ENCODE results near the gene LDOC1.
"Not testable (repeated sequence)": the region's sequence is repeated elsewhere in the genome, so short reads cannot be mapped to it uniquely, and the experiment has no call there.

Gene LDOC1

DNA sequence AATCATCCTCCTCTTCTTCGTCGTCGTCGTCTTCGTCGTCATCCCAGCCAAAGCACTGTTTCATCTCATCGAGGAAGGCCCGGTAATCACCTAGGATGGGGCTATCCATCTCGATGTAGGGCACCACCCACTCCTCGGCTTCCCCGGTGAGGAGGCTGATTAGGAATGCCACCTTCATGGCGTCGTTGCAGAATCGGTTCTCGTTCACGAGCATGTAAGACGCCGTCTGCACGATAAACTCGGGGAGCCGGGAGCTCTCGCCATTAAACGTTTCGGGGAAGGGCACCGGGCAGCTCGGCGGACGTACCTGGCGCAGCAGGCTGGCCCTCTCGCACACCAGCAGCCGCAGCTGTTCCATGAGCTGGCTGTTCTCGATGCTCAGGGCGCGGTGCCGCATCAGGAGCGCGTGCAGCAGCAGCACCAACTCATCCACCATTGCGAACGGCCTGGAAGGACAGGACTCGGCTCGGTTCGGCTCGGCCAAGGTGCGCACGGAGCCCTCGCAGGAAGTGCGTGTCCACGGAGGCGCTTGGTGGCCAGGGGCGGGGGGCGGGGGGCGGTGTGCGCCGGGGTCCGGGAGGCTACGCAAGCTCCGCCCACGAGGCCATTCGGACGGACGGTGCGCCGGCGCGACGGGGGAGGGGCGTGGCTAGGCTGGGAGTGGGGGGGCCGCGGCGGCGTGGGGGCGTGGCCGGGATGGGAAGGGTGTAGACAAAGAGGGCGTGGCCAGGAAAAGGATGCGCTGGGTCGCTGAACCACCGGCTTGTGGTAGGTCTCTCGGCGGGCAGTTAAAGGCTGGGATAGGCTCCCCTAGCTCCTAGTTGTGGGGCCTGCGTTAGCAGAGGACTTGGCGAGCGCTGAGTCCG, at the start of gene LDOC1:
Gene LDOC1, minus strand, starts transcription at position 544 of the 866 bp plus-strand sequence. Its CDS starts 108 bp downstream, at position 436.
- peak; percentile 93 for DNase-seq

DNA sequence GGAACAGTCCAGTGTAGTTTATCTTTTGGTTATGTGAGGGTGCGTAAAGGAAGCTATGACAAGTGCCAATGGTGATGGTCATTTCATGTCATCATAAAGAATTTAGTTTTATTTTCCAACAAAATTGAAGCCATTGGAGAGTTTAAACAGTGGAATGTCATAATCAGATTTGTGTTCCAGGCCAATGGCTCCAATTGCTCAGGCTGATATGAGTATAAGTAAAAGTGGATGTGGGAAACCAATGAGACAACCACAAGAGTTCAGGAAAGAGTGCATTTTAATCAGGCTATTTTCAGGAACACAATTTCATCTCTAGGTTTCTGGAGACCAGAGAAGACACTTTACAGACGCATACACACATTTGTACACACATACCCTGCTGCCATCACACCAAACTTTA, 44.7 kb upstream of the LDOC1 start:
- no peak for DNase-seq

- DNase-seq: no peak
These were observed 43.5 kb upstream of the LDOC1 start for GRCh38 chrX:141220342-141221008.

DNA sequence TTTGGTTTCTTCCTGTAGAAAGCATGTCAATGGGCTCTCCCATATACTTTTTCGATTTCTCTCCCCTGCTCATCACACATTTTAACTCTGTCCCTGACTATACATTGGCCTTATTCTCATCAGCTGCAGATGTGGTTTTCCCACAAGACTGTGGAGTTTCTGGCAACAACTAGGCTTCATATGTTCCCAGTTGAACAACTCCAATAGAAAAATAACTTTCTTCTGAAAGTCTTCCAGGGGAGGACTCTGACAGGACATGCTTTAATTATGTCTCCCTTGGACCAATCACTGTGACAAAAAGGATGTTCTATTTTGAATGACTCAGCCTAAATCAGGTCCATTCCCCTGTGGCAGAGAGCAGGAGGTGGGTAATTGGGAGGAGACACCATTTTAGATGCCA, 37.3 kb upstream of the LDOC1 start:
- no peak for DNase-seq

GRCh38 chrX:141201962-141202361, 25.0 kb upstream of the LDOC1 start:
- DNase-seq: no peak

DNA sequence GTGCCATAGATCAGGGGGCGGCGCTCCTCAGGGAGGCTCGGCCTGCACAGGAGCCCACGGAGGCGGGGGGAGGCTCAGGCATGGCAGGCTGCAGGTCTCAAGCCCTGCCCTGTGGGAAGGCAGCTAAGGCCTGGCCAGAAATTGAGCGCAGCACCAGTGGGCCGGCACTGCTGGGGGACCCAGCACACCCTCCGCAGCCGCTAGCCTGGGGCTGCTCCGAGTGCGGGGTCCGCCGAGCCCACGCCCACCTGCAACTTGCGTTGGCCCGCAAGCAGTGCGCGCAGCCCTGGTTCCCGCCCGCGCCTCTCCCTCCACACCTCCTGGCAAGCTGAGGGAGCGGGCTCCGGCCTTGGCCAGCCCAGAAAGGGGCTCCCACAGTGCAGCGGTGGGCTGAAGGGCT, 11.6 kb upstream of the LDOC1 start:
- not testable (repeated sequence) for DNase-seq

- DNase-seq: no peak
These were observed 8.4 kb upstream of the LDOC1 start for GRCh38 chrX:141185366-141185765.

DNA sequence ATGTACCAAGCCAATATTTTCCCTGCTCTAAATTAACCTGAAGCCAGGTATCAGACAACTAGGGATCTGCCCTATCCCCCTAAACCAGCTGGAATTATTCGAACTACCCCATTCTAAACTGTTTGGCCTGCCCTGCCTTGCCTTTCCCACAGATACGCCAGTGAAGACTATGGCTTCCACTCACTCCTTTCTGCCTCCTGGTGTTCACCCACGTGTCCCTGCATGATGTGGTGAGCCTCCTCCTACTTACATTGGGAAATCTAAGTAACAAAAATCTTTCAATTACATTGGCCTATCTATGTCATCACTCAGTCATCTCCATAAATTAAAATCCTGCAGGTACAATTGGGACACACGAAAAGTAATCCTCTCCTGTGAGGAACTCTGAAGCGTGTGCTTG, 6.1 kb upstream of the LDOC1 start:
- no peak for DNase-seq

- DNase-seq: no peak
These were observed 3.9 kb upstream of the LDOC1 start for GRCh38 chrX:141180851-141181250.

GRCh38 chrX:141175786-141176185, 1.1 kb downstream of the LDOC1 start:
- DNase-seq: no peak

DNA sequence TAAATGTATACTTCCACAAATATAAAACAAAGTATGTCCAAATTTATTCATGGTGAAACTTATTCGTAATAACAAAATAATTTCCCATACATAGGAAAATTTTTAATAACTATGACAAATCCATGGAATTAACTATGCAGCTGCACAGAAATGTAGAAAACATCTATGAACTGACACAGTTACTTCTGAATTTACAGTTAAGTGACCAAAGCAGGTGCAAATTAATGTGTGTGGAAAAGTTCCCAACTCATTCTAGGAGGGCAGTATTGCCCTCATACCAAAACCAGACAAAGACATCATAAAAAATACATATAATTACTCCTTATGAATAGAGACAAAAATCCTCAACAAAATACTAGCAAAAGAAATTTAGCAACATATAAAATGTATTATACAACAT, 12.5 kb downstream of the LDOC1 start:
- no peak for DNase-seq

DNA sequence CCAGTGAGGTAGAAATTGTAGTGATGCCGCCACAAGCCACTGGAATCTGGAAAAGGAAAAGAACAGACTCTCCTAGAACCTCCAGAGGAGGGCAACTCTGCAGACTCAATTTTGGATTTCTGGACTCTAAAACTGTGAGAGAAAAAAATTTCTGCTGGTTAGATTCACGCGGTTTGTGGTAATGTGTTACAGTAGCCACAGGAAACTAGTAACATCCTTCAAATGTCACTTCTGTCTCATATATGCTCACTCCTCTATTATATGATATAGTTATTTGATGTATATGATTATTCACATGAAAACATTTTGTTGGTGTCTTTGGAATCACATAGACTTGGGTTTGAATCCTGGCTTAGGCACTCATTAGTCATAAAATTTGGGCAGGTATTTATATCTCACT, 18.8 kb downstream of the LDOC1 start:
- DNase-seq: no peak

GRCh38 chrX:141155231-141155630, 21.7 kb downstream of the LDOC1 start:
- not testable (repeated sequence) for DNase-seq

DNA sequence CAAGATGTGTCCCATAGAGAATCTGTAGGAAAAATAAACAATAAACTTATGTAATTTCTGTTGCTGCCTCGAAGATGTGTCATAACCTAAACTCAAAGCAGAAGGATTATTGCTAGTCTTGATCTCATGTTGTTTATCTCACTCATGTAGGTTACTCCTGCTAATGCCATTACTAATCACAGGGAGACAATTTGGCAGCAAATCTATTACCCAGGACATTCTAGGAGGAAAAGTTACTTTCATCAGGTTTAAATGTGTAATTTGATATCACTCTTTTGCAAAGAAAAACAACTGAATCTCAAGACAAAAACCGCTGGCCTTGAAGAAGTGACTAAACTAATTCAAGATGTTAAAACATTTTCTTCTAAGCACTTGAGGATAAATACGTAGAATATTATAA, 34.0 kb downstream of the LDOC1 start:
- no peak for DNase-seq

DNA sequence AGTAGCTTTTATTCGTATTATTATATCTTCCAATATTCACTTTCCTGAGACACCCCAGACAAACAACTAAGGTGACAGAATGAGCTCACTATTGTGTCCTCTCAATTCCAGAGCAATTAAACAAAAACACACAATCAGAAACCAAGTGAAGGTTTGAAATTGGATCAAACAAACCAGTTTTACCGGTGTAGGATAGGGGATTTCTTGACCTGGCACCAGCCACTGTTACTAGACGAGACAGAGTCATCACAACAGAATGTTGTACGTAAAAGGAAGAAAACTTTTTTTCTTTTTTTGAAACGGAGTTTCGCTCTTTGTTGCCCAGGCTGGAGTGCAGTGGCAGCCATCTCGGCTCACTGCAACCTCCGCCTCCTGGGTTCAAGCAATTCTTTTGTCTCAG, 43.7 kb downstream of the LDOC1 start:
- no peak for DNase-seq

DNA sequence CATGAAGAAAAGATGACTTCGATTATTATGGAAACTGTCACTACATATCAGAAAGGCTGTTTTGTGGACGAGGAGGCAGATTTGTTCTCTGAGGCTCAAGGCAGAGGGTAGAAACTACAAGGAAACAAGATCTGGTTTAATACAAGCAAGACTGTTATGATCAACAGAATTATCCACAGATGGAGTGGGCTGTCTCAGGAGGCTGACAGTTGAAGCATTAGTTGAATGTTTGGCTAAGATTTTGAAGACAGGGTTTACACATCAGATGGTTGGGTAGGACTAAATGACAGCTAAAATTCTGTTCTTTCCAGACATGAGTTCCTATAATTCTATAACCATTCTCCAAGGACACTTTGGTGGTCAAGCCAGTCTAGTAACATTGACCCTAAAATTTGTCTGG, 49.8 kb downstream of the LDOC1 start:
- no peak for DNase-seq

All from NCI-H82 (cell line).